Activated CD8-positive, alpha-beta memory T cell treated with anti-CD3 and anti-CD28 coated beads for 4 hours (primary cell): ENCODE data around the gene CTIF.

ENCODE experiments used
- DNase-seq, 2 donors: peaks; one replicate each; pipeline ENCODE4 v3.0.0-alpha.2; 2020; ENCODE audit warnings: low read depth in 2 of 2

CTIF gene

DNA sequence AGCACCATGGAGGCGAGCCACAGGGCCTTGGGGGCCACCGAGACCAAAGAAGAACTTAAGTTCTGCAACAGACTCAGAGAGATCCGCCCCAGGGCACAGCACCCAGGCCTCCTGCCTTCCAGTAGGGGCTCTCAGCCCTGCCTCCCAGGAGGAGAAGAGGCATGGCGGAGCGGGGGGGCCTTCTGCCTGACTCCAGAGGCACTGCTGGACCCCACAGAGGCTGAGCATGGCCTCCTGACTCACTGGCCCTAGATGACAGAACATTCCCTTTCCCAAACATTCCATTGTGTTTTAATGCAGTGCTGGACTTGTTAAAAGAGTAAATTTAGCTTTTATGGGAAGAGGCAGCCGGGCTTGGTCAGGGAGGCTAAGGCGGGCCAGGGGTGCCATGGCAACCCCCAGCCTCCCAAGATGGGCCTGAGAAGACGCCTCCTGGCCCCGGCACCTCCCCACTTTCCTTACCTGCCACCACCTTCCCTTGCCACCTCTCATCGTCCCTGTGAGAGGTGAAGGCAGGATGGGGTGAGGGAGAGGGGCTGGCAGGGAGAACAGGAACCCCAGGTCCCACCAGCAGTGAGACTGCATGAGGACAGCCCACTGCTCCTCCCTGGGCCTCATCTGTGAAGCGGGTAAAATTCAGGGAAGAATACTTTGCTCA, 346.6 kb downstream of the CTIF start:
- DNase-seq = no peak

DNA sequence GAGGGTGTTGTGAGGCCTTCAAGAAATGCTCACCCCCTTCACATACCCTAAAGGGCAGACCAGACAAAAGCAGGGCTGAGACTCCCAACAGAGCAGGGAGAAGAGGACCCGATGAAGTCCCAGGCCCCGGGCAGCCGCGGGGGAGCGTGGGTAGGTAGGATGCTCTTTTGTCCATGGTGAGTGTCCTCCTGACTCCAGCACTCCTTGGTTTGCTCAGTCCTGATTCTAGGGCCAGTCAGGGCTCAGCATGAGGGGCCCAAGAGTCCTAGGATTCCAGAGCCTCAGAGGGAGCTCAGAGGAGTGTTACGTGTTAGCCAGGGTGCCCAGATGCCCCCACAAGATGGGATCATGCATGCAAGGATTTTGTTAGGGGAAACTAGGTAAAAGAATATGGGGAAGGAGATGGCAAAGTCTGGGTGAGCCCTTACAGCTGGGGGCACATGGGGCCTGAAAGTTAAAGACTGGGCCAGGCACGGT, 347.1 kb downstream of the CTIF start:
- DNase-seq = no peak

DNA sequence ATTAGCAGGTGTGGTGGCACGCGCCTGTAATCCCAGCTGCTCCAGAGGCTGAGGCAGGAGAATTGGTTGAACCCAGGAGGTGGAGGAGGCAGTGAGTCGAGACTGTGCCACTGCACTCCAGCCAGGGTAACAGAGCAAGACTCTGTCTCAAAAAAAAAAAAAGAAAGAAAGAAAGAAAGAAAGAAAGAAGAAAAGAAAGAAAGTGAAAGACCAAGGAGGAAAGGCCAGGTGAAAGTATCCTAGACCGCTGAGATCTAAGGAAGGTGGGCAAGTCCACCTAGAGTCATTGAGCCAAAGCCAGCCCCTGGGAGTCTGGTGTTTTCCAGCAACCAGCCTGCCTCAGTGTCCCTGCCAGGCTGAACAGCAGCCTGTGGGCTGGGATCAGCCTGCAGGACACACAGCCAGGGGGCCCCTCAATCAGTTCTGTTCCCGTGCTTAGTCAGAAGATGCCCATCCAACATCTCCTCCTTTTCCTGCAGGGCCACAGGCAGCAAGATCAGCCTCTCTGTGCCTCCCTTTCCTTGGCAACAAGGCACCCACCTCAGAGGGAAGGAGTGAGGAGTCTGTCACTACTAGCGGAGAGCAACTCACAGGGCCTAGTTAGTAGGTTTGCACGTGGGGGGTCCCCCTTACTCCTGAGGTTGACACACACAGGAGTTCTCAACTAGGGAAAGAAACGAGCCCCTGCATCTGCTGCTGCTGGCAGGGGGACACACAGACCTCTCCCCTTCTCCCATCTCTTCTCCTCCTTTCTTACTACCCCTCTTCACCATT, 347.9 kb downstream of the CTIF start:
- no peak for DNase-seq

DNA sequence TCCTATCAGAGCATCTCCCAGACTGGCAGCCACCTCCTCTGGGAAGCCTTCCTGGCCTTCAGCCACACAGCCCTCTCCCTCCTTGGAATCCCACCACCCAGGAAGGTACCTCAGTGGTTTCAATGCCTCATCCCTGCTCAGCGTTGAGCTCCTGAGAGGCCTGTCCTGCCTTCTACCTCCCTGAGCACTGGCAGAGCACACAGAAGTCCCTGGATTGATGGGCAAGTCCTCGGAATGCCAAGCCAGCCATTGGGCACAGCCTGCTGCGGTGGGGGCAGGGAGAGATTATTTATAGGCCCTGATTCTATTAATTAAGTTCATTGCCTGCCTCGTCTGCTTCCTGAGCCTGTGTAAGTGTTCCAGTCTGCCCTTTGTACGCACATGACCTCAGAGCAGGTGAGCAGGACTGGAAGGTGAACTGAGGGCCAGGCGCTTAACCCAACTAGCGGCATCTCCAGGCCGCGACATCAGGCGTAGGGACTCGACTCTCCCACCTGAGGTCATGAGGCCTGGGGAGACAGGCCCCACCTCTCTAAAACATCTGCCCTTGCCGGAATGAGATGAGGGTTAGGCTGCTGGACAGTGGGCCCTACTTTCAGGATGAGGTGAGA, 348.6 kb downstream of the CTIF start:
- DNase-seq = no peak

DNA sequence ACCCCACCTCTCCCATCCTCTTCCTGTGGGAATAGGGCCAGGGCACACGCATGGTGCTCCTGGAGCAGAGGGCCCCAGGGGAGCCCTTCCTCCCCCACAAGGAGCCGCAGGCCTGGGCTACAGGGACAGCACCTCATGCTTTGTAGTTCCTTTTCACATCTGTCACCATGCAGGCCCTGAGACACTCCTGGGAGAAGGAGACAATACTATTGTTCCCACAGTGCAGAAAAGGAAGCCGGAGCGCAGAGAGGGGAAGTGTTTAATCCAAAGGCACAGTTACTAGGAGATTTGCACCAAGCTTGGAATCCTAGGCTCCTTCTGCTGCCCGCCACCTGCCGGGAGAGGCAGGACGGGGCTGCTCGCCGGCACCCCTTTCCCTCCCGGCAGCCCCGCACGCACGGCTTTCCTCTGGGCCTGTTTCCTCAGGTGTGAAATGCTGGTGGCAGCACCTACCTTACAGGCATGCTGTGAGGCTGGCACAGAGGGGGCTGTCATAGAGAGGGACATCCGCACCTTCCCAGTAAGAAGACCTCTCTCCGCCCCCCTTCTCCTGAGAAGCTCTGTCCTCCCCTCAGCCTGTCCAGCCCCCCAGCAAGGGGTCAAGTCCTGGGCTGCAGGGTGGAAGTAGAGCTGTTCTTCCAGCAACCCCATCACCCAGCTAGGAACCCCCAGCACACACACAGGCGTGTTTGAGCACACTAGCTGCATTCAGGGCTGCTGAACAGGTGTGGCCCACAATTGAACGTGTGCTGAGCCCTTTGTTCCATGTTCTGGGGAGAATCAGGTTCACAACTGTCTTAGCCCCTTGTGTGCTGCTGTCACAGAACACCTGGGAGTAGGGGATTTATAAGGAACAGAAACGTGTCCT, 349.3 kb downstream of the CTIF start:
- no peak for DNase-seq

DNA sequence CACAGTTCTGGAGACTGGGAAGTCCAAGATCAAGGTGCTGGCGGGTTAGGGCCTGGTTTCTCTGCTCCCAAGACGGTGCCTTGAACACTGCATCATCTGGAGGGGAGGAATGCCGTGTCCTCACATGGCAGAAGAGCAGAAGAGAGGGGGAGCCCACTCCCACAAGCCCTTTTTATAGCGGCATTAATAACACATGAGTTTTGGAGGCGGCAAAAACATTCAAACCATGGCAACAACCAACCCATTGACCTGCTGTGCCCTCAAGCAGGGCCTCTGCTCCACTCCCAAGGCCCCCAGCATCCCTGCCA, 349.9 kb downstream of the CTIF start:
- no peak for DNase-seq

DNA sequence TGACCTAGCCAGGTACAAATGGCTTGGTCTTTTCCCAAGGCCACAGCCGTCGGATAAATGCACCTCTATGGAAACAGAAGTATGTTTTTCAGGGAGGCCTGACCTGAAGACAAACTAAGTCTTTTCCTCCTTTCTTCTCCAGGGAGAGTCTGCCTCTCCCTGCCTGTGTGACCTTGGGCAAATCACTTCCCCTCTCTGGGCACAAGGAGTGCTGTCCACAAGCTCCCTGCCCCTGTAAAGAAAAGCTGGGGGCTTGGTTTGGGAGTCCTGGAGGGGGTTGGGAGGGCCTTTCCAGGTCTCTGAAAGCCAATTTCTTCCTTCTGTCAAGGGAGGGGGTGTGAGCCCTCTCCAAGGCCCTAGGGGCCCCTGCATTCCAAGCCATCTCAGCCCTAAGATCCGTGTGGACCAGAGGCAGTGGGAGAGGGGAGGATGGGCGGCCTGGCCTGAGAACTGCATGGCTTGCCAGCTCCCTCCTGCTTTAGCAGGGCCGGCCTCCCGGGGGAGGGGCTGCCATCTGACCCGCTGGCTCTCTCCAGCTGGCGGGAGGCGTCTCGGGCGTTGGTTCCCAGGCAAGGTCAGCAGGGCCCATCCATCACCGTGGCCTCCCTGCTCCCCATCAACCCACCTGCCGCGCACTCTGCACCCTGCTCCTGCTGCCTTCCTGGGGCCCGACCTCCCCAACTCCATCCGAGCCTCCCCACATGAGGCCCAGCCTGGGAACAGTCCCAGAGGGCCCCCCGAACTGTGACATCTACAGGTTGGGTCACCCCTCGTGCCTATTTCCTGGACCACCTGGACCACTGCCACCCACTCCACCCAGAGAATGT, 350.5 kb downstream of the CTIF start:
- DNase-seq = no peak

DNA sequence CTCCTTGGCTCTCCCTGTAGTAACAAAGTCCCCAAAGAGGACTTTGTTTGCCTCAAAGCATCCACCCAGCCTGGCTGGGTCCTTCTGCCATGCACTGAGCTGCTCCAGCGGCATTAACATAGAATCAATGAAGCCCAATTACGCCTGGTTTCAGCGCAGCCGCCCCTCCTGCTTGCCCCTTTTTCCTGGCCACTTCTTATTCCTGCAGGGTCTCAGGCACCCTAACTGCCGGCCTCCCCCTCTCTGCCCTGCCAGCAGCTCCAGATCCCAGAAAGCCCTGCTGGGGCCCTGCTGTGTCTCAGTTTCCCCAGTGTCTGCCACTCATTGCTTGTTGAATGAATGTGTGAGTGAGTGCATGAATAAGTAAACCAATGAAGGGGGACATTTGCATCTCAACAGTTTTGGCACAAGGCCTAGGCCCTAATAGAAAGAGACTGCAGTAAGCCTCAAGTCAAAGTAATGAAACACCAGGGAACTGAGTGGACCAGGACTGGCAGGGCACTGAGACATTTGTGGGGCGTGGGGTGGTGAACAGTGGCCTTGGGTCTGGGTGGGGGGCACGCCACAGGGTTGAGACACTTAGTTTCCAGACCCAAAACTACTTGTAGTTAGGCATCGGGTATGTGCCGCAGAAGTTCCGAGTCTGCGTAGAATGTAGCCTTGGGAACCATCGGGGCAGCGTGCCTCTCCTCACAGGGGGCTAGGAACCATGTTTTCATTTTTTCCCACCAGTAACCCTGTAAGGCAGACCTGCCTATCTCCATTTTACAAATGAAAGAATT, 351.3 kb downstream of the CTIF start:
- DNase-seq = no peak

DNA sequence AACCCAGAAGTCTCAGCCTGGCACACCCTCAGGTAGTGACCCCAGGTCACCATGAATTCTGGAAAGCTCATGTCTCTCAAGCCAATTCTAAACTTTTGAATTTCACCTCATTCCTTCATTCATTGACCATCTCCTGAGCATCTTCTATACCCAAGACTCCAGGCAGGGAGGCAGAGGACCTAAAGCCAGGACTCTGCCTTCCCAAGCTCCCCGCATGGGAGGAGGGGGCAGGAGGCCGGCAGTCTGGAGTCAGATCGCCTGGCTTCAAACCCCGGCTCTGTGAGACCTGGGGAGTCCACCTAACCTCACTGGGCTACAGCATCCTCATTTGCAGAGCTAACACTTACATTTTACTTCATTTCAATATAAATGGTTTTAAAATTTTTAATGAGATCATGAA, 352.9 kb downstream of the CTIF start:
- DNase-seq = no peak

DNA sequence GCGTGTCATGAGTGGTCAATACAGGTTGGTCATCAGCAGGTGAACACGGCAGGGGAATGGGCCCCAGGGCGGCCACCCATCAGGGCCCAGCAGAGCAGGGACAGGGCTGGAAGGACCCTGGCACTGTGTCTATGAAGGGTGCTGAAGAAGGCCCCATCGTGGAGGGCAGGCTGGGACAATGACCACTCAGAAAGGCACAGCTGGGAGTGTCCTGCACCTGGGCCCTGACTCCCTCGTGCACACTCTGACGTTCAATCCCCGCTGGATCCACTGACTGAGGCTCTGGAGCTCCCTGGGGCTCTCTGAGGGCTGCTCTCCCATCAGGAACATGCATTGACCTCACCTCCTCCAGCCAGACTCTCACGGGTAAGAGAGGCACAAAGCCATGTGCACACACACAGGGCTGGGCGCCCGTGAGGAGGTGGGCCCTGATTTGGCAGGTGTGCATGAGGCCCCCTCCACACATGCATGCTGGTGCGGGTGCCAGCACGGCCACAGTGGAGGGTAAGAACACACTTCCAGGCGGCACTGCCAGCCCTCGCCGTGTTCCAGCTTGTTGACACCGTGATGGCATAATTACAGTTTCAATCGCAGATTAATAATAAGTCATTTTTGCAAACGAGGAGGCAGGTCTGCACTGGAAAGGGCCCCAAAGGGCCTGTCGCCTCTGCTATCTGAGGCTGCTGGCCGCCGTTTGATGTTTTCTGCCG, 353.5 kb downstream of the CTIF start:
- DNase-seq = no peak

DNA sequence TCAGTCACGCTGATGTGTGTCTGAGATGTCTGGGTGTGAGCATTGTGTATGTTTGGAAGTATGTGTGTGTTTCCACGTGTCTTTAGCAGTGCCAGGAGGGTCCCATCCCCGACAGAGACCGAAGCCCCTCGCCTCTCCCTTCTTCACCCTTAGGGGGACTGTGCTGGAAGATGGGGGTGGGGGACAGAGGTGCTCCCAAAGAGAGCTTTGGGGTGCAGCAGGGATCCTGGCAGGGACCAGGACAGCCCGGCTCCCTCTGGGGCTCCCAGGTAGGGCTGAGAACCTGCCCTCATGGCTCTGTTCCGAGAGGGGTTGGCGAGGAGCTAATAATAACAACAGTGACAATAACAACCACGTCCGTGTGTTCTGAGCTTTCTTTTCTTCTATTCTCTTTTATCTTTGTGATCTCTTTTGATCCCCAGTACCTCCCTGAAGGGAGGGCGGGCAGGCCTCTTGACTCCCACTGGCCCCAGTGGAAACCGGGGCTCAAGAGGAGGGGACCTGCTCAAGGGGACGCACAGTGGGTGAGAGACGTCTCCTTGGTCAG, 354.3 kb downstream of the CTIF start:
- no peak for DNase-seq

DNA sequence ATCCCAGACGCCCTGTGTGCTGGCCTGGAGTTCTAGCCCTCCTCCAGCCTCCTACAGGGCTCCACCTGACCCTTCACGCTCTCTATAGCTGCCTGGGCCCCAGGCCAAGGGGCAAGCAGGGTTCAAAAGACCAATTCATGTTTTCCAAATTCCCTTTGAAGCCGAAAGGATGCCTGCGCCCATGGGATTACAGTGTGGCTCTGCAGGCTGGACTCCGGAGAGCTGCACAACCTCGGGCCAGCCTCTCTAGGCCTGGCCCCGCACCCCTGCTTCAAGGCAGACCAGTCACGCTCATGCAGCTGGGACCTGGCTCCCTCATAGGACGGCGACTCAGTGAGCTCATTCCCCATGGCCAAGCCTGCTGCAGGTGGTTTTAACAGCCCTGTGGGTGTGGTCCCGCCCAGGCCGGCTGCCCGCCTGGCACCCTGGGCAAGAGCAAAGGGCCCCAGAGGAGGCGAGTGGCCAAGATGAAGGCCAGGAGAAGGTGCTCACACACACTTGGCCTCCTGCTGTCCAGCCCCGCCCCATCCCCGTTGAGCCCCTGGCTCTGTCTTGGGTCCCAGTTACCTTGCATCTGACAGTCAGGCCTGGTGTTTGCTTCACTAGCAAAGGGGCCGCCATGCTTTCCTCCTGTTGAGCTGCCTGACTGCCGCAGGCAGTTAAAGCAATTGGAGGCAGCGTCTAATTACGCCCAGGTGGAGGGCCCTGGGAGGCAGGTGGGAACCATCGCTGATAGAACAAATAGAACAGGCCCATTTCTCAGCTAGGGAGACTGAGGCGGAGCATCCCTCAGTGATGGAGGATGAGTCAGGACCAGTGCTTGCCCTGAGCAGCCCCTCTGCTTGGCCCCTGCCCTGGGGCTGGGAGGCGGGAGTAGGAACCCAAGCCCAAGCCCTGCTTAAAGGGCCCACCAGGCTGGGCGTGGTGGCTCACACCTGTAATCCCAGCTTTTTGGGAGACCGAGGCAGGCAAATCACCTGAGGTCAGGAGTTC, 355.1 kb downstream of the CTIF start:
- no peak for DNase-seq

DNA sequence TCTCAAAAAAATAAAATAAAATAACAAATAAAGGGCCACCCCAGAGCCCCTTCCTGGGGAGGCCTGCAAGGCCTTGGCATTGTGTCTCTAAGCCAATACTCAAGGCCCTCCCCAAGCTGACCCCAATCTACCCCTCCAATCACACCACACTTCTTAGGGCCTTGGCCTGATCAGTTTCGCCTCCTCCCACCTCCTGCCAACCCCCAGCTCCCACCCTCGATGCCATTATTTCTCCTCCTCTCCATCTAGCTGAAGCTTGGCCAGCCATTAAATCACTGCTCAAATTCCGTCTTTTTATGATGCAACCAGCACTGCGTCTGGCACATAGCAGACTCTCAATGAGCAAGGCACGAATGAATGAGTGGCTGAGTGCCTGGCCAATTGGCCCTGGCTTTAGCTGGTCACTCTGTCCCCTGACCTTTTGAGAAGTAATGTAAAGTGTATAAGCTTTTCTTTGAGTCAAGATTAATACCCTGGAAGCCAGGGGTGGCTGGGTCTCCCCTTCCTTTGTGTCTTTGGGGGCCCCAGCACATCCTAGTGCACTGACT, 356.0 kb downstream of the CTIF start:
- DNase-seq = no peak

DNA sequence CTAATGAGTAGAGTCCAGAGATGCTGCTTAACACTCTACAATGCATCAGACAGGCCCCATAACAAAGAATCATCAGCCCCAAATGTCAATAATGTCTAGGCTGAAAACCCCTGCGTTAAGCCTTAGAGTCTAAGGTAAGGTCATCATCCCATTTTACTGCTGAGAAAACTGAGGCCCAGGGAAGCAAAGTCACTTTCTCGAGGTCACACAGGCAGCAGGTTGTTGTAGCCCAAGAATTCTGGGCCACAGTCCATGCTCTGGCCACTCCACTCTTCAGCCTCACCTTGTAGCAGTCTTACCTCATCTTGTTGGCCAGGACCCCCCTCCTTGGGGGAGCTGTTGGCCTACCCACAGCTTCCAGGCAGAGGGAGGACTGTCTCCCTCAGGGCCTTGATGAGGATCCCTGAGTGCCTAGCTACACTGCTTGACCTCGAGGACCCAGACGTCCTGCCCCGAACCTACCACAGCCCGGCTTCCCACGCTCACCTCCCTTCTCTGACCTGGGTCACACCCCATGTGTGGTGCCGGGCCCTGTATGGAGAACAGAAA, 357.6 kb downstream of the CTIF start:
- no peak for DNase-seq

DNA sequence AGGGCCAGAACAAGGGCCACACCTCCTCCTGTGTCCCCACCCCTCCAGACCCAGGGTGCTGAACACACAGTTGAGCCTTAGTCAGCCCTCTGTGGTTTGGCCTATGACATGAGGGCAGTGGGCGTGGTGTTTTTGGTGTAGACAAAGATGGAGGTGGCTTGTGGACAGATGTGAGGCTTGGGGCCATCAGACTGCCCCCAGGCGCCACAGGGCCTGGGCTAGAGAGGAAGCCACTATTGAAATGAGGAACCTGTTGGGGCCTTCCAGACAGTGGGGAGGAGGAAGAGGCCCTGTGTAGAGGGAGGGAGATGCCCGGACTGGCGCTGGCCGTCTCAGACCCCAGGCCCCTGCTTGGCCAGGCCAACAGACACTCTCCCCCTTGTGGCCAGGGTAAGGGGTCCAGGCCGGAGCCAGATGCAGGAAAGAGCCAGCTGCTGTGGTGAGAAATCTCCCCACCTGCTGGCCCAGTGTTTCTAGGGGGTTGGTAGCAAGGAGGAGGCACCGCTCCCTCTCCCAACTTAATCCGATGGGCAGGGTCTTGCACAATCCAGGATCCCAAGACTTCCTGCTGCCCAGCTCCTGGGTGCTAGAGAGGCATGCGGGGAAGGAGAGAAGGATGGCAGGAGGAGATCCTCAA, 358.2 kb downstream of the CTIF start:
- no peak for DNase-seq

DNA sequence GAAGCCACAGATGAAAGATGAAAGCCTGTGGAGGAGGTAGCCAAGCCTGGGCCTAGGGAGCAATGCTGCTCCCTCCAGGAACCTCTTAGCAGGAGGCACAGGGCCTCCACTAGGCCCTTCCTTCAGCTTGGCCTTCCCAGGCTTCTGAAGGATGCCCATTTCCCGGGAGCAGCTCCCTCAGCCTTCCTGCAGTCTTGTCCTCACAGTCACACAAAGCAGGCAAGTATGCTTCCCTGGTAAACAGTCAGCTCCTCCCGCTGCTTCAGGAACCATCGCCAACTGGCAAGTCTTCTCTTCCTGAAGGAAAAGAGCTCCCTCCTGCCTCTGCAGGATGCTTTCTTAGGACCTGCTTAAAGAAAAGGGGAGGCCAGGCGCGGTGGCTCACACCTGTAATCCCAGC, 358.7 kb downstream of the CTIF start:
- DNase-seq = no peak

DNA sequence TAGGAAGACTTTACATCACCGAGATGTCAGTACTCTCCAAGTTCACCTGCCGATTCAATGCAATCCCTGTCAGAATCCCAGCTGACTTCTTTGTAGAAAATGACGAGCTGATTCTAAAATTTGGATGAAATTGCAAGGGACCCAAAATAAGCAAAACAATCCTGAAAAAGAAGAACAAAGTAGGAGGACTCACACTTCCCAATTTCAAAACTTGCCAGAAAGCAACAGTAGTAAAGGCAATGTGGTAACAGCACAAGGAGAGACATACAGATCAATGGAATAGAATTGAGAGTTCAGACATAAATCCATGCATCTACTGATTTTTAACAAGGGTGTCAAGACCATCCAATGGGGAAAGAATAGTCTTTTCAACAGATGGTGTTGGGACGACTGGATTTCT, 359.7 kb downstream of the CTIF start:
- no peak for DNase-seq
